Measurements from ENCODE around the gene SLAMF1.

DNA sequence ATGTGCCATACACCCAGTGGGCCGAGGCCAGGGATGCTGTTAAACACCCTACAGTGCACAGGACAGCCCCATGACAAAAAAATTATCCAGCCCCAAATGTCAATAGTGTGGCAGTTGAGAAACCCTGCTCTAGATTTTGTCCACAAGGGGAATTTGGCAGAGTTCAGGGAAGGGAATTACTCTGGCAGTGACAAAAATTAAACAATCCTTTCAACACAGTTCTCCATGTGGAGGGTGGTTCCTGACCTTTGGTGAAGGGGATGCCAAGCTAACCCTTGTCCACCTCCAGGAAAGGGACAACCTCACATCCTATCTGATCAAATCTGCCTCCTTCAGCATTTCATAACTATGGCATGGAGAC lies 39.2 kb downstream of the SLAMF1 start:
- TF ChIP-seq, protein P1, sequence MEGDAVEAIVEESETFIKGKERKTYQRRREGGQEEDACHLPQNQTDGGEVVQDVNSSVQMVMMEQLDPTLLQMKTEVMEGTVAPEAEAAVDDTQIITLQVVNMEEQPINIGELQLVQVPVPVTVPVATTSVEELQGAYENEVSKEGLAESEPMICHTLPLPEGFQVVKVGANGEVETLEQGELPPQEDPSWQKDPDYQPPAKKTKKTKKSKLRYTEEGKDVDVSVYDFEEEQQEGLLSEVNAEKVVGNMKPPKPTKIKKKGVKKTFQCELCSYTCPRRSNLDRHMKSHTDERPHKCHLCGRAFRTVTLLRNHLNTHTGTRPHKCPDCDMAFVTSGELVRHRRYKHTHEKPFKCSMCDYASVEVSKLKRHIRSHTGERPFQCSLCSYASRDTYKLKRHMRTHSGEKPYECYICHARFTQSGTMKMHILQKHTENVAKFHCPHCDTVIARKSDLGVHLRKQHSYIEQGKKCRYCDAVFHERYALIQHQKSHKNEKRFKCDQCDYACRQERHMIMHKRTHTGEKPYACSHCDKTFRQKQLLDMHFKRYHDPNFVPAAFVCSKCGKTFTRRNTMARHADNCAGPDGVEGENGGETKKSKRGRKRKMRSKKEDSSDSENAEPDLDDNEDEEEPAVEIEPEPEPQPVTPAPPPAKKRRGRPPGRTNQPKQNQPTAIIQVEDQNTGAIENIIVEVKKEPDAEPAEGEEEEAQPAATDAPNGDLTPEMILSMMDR (IDR thresholded peaks at IDR 0.05; ENCODE audit: low read length): no peak
- TF ChIP-seq EZH2 (optimal IDR thresholded peaks at IDR 0.05; ENCODE audit: low read depth, low read length): no peak

Measured in MM.1S (cell line).